Caco-2 (cell line): ENCODE measurements around the gene TTLL6. TPM values are rescaled to one million over a fixed set of nuclear protein-coding genes. Genes with fewer than 3 reads are reported as not detected.

ENCODE experiments used
- BruUV-seq: library from RNA; stranded (reverse); fragments of 400-500 nt; replicated peaks from 2 replicates; lab custom pipeline; 2021; lab: Mats Ljungman, UMichigan
- CTCF ChIA-PET: fragments of 300-600 bp; sonication (Branson Sonifier 250); formaldehyde crosslinking; loops from one replicate; lab custom pipeline; 2022; ENCODE audit warnings: antibody characterized with exemption; lab: Charles Lee
- POLR2A ChIA-PET: fragments of 300-600 bp; sonication (Branson Sonifier 250); formaldehyde crosslinking; loops from one replicate; lab custom pipeline; 2022; ENCODE audit warnings: antibody characterized with exemption; lab: Charles Lee
- DNase-seq, 2 experiments: peaks; one replicate each; pipeline versions ENCODE4 v3.0.0 to v3.0.0-alpha.2; 2020 to 2022
- H3K27me3 ChIP-seq: replicated peaks from 2 replicates; pipeline ENCODE4 v1.6.0; 2011; ENCODE audit warnings: low read length; ENCODE audit not compliant: control insufficient read depth, insufficient read depth
- H3K36me3 ChIP-seq: 2 replicates; pipeline ENCODE4 v1.5.1; 2011; ENCODE audit warnings: low read length; ENCODE audit not compliant: control insufficient read depth, insufficient read depth
- H3K4me1 ChIP-seq: fragments of 250-450 bp; sonication (Bioruptor Pico); 2 replicates; pipeline ENCODE4 v1.5.1; 2020; ENCODE audit warnings: mild to moderate bottlenecking
- H3K4me3 ChIP-seq: 2 replicates; pipeline ENCODE4 v1.5.1; 2011; ENCODE audit warnings: low read depth, mild to moderate bottlenecking, control low read depth, low read length
- H3K9me3 ChIP-seq: fragments of 250-450 bp; sonication (Bioruptor Pico); 2 replicates; pipeline ENCODE4 v1.5.1; 2020; ENCODE audit warnings: mild to moderate bottlenecking, moderate library complexity
- H3K27ac Mint-ChIP-seq: one replicate; pipeline ENCODE4 v1.8.0; 2022; ENCODE audit warnings: mixed read lengths; ENCODE audit not compliant: unreplicated experiment
- H3K27me3 Mint-ChIP-seq: one replicate; pipeline ENCODE4 v1.8.0; 2022; ENCODE audit warnings: mixed read lengths; ENCODE audit not compliant: insufficient read depth, unreplicated experiment
- H3K36me3 Mint-ChIP-seq: one replicate; pipeline ENCODE4 v1.8.0; 2022; ENCODE audit warnings: mild to moderate bottlenecking, mixed read lengths; ENCODE audit not compliant: insufficient read depth, unreplicated experiment
- H3K4me1 Mint-ChIP-seq: one replicate; pipeline ENCODE4 v1.8.0; 2022; ENCODE audit warnings: low read depth, mixed read lengths; ENCODE audit not compliant: unreplicated experiment
- H3K4me3 Mint-ChIP-seq: one replicate; pipeline ENCODE4 v1.8.0; 2022; ENCODE audit warnings: mild to moderate bottlenecking, moderate library complexity, mixed read lengths; ENCODE audit not compliant: unreplicated experiment
- H3K9me3 Mint-ChIP-seq: one replicate; pipeline ENCODE4 v1.8.0; 2022; ENCODE audit warnings: mixed read lengths; ENCODE audit not compliant: unreplicated experiment
- intact Hi-C: fragments of 100-400 bp; cut with micrococcal nuclease; formaldehyde crosslinking; loops from one replicate; pipeline ENCODE4 v1.10.0; 2022; ENCODE audit not compliant: unreplicated experiment
- total RNA-seq: library from RNA; stranded (reverse); gene quantifications from 2 replicates; pipeline ENCODE4 v1.2.3, GENCODE V29; 2022
- TF ChIP-seq, protein P1 (sequence below), 2 experiments: fragments of 200-600 bp in 1 of 2; IDR thresholded peaks; 1 replicate in 1 of 2; 2 replicates in 1 of 2; pipeline versions ENCODE4 v1.5.1 to v1.8.0; 2011 to 2022; ENCODE audit warnings: antibody characterized with exemption in 1 of 2, control low read depth in 1 of 2, inconsistent platforms in 1 of 2, low read depth in 1 of 2, low read length in 1 of 2, mild to moderate bottlenecking in 1 of 2, moderate library complexity in 1 of 2; ENCODE audit not compliant: insufficient read depth in 1 of 2, severe bottlenecking in 1 of 2, unreplicated experiment in 1 of 2

The TTLL6 gene
- total RNA-seq, 1 experiment from 2014 or later = 0.16 TPM

DNA sequence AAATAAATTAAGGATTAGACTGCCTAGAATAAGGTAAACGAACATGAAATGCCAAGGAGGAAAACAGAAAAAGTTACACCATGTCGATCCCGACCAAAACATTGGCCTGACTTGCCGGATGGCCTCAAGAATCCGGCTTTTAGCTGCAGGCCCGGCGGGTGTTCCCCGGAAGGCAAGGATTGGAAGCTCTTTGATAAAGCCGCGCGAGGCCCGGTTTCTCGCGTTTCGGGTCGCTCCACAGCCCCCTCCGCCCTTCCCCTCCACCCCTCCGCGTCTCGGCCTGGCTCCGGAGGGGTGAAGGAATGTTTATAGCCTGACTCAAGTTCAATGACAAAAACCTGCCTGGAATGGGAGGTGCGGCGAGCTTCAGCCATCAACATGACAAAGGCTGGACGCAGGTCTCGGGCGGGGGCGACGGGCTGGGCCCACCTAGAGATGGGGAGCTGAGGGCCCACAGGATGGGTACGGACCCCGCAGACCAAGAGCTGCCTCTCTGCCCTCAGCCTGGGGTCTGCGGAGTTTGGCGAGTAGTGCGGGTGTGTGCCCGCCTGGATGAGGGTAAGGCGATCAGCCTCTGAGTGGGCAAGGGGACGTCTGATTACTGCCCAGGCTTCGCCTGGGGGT lies 97.3 kb downstream of the TTLL6 start:
- H3K27me3 Mint-ChIP-seq = no peaks in the 10 kb centered on the region

DNA sequence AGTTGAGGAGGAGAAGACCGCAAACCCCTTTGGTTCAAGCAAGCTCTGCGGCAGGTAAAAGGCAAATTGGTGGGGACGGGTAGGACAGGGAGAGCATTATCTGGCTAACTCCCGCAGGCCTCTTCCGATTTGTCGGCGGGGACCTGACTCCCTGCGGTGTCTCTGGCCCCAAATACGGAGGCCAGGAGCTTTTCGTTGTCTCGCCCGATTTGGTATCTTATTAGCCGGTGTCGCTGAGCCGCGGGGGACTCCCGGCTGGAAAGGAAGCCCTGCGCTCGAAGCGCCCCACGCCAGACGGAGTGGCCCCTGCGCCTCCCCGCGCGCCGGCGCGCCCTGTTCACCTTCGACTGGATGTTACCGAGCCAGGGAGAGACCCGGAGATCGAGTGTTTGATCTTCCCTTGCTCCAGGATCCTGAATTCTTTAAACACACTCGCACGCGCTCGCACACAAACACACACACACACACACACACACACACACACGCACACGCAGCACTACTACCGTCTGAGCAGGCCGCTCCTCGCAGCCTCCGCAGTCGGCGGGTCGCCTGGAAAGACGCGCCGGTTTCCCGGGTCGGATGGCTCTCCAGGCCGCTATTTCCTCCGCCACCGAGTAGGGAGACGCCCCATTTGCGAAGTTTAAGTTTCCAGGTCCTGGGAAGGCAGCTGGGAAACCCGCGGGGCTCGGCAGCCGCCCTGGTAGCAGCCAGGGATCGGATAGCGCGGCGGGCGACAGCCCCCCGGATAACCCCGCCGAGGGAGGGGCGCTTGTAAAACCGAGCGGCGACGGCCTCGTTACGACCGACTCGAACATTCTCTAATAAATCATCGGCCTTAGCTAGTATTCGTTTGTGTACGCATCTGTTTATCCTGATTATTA lies 98.0 kb downstream of the TTLL6 start:
- no TSS peak for BruUV-seq
- Histone ChIP-seq H3K36me3 (no peaks in the 10 kb centered on the region), H3K9me3 (no peaks in the 10 kb centered on the region), H3K4me1 (peaks cover 6% of the 10 kb centered on the region), H3K27me3 (no peaks in the 10 kb centered on the region; the same call in none of the 2 replicates), H3K4me3 (peak overlapping the region; percentile 17)
- TF ChIP-seq, protein P1, sequence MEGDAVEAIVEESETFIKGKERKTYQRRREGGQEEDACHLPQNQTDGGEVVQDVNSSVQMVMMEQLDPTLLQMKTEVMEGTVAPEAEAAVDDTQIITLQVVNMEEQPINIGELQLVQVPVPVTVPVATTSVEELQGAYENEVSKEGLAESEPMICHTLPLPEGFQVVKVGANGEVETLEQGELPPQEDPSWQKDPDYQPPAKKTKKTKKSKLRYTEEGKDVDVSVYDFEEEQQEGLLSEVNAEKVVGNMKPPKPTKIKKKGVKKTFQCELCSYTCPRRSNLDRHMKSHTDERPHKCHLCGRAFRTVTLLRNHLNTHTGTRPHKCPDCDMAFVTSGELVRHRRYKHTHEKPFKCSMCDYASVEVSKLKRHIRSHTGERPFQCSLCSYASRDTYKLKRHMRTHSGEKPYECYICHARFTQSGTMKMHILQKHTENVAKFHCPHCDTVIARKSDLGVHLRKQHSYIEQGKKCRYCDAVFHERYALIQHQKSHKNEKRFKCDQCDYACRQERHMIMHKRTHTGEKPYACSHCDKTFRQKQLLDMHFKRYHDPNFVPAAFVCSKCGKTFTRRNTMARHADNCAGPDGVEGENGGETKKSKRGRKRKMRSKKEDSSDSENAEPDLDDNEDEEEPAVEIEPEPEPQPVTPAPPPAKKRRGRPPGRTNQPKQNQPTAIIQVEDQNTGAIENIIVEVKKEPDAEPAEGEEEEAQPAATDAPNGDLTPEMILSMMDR (IDR thresholded peaks at IDR 0.05; ENCODE audit: insufficient read depth in 1 of 2, low read depth in 1 of 2, low read length in 1 of 2, severe bottlenecking in 1 of 2, unreplicated experiment in 1 of 2) = no peak
- no peaks in the 10 kb centered on the region for H3K4me1 Mint-ChIP-seq
- H3K27me3 Mint-ChIP-seq = no peaks in the 10 kb centered on the region
- H3K27ac Mint-ChIP-seq = no peak overlapping the region
- H3K36me3 Mint-ChIP-seq = no peaks in the 10 kb centered on the region
- CTCF ChIA-PET = interaction anchor here (0.6 to 2.1 kb wide), 6 partner anchors 40 to 160 kb away, joined by 3 to 6 read pairs (median 4); no protein-coding TSS in a partner anchor
- H3K9me3 Mint-ChIP-seq = no peaks in the 10 kb centered on the region
- intact Hi-C loops = no loop called here
- peak in 1 of 2 experiments; percentile 42 for DNase-seq
- POLR2A ChIA-PET = no interaction called here
- H3K4me3 Mint-ChIP-seq = peak overlapping the region; percentile 65

More for the DNA sequence above, 97.3 kb downstream of the TTLL6 start:
- Mint-ChIP-seq H3K4me3 (no peak overlapping the region), H3K9me3 (no peaks in the 10 kb centered on the region), H3K27ac (no peak overlapping the region), H3K36me3 (no peaks in the 10 kb centered on the region), H3K4me1 (no peaks in the 10 kb centered on the region)
- TF ChIP-seq, protein P1 (IDR thresholded peaks at IDR 0.05; ENCODE audit: insufficient read depth in 1 of 2, low read depth in 1 of 2, low read length in 1 of 2, severe bottlenecking in 1 of 2, unreplicated experiment in 1 of 2) = no peak
- no peaks in the 10 kb centered on the region for H3K9me3 ChIP-seq
- ChIA-PET POLR2A (no interaction called here), CTCF (interaction anchor here (0.6 to 1.6 kb wide), 7 partner anchors 41 to 159 kb away, joined by 3 to 6 read pairs (median 4); no protein-coding TSS in a partner anchor)
- intact Hi-C loops = no loop called here
- peaks cover 6% of the 10 kb centered on the region for H3K4me1 ChIP-seq
- DNase-seq = peak in 1 of 2 experiments; percentile 41
- no peaks in the 10 kb centered on the region for H3K36me3 ChIP-seq
- no TSS peak for BruUV-seq
- no peak overlapping the region for H3K4me3 ChIP-seq
- H3K27me3 ChIP-seq = no peaks in the 10 kb centered on the region; the same call in none of the 2 replicates

DNA sequence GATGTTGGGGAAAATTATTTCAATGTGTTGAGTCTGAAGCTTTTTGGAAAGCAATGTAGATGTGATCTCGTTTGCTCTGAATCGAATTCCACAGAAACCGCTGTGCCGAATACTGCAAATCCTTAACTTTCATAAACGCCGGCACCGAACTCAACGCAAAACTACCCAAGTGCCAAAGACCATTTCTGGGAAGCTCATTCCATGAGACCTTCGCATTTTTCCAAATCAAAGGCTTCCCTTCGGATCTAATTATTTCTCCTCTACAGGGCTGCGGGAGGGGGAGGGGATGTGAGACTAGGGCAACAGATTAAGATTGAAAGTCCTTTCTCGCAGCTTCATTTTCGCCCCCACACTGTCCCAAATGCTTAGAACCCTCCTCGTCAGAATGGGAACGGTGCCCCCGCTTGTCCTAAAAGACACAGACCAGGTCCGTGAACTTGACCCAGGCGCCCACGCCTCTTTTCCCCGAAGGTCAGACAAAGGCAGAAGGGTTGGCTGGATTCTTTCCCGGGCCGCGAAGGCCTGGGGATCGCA lies 98.7 kb downstream of the TTLL6 start:
- no peaks in the 10 kb centered on the region for H3K27me3 Mint-ChIP-seq
- no peaks in the 10 kb centered on the region for H3K9me3 ChIP-seq
- no peaks in the 10 kb centered on the region; the same call in none of the 2 replicates for H3K27me3 ChIP-seq
- no peaks in the 10 kb centered on the region for H3K36me3 Mint-ChIP-seq
- no peaks in the 10 kb centered on the region for H3K4me1 Mint-ChIP-seq
- no peak overlapping the region for H3K4me3 ChIP-seq
- H3K4me3 Mint-ChIP-seq = peak overlapping the region; percentile 65
- intact Hi-C loops = no loop called here
- peaks cover 6% of the 10 kb centered on the region for H3K4me1 ChIP-seq
- CTCF ChIA-PET = interaction anchor here (0.6 to 2.1 kb wide), 3 partner anchors 10 to 161 kb away, joined by 3 to 6 read pairs (median 4); partner anchors contain the start of gene HOXB13
- DNase-seq = peak in 1 of 2 experiments; percentile 41
- POLR2A ChIA-PET = interaction anchor here (0.6 kb wide), 1 partner anchor 11 kb away, joined by 3 read pairs; no protein-coding TSS in a partner anchor
- no TSS peak for BruUV-seq
- TF ChIP-seq, protein P1 (IDR thresholded peaks at IDR 0.05; ENCODE audit: insufficient read depth in 1 of 2, low read depth in 1 of 2, low read length in 1 of 2, severe bottlenecking in 1 of 2, unreplicated experiment in 1 of 2) = no peak
- no peaks in the 10 kb centered on the region for H3K9me3 Mint-ChIP-seq
- no peaks in the 10 kb centered on the region for H3K36me3 ChIP-seq
- H3K27ac Mint-ChIP-seq = no peak overlapping the region
